DMS153 treated with DMSO at 0.1 percent for 48 hours (cell line): ENCODE results near the gene LRRC14B.
"Not testable (repeated sequence)": the region's sequence is repeated elsewhere in the genome, so short reads cannot be mapped to it uniquely, and the experiment has no call there.

Experiments used
- DNase-seq: peaks from one replicate; lab custom pipeline; 2025; ENCODE audit not compliant: unreplicated experiment; lab: John Stamatoyannopoulos, UW

LRRC14B gene

DNA sequence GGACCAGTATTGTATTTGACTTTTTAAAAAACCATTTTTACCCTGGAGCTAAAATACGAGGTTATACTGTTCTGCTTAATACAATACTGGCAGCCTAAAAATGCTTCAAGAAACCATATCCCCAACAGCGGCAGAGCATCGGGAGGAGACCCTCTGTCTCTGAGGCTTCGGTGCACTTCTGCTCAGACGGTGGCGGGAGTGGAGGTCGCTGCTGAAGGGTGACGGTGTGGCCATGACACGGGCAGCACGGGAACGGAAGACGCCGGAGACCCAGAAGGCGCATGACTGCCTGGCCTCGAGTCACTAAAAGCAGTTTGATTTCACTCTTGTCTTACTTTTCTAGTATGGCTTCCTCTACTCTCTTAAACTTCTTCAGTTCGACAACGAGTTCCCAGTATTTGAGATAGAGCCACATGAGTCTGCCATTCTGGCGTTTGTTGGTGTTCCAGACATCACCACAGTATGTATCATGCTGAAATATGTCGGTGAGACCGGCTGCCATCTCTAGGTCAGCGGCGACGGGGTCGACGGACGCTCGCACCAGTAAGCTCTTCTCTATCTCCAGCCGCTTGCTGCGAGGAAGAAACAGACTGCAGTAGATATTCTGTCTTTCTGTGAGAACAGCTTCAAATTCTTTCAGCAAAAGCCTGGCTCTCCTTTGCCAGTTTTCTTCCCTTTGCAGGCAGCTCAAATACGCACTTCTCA lies 13.8 kb downstream of the LRRC14B start:
- no peak for DNase-seq

DNA sequence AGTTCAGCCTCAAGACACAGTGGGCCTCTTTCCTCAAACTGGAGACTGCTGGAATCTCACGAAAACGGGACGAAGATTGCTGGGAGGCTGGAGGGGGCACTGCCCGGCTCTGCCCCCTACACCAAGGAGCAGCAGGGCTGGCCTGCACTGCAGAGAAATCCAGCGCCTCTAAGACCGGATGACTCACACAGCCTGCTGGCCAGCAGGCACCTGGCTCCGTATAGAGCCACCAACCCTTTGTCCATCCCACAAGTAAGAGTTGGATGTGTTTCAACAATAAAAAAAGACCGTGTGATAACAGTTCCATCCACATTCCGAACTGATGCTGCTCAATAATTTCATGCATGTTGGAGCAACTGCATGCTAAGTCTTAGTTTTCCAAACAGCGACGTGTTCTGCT lies 15.1 kb downstream of the LRRC14B start:
- DNase-seq = no peak

DNA sequence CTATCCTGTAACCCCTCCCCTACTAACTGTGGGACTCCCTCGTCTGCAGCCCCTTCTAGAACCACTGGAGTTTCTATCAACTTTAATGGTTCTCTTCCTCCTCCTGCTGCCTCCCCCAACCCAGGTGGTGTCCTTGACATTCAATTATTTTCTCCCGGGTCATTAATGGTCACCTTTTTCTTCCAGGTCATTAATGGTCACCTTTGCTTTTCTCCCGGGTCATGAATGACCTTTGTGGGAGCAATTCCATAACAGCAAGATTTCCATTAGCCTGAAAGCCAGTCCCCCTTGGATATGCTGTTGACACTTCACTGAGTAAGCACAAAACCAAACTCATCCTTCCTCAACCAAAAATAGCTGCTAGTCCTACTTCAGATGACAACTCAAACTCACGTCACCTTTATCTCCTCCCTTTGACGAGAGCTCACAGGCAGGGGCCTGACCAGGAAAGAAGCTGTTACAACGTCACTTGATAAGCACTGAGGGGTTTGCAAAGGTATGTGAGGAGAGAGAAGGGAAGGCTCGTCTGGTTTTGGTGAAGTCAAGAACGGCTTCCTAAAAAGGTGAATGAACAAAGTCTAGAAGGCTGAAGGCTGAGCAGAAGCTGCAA lies 15.7 kb downstream of the LRRC14B start:
- DNase-seq = no peak

GRCh38 chr5:207599-207998 lies 16.3 kb downstream of the LRRC14B start:
- DNase-seq = no peak

- DNase-seq = no peak
Measured at GRCh38 chr5:208449-209114, 17.3 kb downstream of the LRRC14B start.

- no peak for DNase-seq
Measured at GRCh38 chr5:213803-214395, 22.6 kb downstream of the LRRC14B start.

- not testable (repeated sequence) for DNase-seq
Measured at GRCh38 chr5:215256-215655, 24.0 kb downstream of the LRRC14B start.

- not testable (repeated sequence) for DNase-seq
Measured at GRCh38 chr5:216076-216475, 24.8 kb downstream of the LRRC14B start.

GRCh38 chr5:217494-218456 lies 26.5 kb downstream of the LRRC14B start, which contains the start of the genes CCDC127 and SDHA:
CCDC127 (minus strand) TSS chr5:218153; CDS start chr5:216849, 1,304 bp downstream.
SDHA (plus strand) TSS chr5:218320; CDS start chr5:218356, 36 bp downstream.
- DNase-seq = peak; percentile 98

GRCh38 chr5:218457-219291 lies 27.4 kb downstream of the LRRC14B start:
- DNase-seq = peak; percentile 14

- DNase-seq = no peak
Measured at GRCh38 chr5:219460-219863, 28.2 kb downstream of the LRRC14B start.

GRCh38 chr5:219991-220390 lies 28.7 kb downstream of the LRRC14B start:
- DNase-seq = no peak

GRCh38 chr5:222951-223715 lies 31.8 kb downstream of the LRRC14B start:
- DNase-seq = not testable (repeated sequence)

DNA sequence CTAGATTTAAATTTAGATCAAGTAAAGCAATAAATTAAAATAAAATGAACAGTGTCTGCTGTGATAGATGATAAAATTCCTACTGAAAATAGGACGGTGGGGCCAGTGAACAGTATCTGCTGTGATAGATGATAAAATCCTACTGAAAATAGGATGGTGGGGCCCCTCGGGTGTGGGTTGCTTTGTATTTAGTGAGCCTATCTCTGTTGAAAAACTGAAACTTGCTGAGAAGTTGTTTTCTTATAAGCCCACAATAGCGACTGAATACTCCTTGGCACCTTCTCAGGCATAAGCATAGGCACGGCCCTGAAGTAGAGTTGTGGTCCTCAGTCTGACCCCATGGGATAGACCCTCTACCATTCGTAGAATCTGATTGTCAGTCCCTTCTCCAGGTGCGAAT lies 32.5 kb downstream of the LRRC14B start:
- no peak for DNase-seq

- DNase-seq = no peak
Measured at GRCh38 chr5:225334-225733, 34.0 kb downstream of the LRRC14B start.

GRCh38 chr5:227375-227774 lies 36.1 kb downstream of the LRRC14B start:
- DNase-seq = not testable (repeated sequence)

DNA sequence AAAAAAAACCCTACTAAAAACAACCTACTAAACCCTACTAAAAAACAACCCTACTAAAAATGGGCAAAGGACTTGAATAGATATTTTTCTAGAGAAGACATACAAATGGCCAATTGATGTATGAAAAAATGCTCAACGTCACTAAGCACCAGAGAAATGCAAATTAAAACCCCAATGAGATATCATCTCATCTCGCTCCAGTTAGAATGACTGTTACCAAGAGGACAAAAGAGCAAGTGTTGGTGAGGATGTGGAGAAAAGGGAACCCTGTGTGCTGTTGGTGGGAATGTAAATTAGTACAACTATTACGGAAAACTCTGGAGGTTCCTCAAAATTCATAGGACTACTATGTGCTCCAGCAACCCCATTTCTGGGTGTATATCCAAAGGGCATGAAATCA lies 37.6 kb downstream of the LRRC14B start:
- no peak for DNase-seq

DNA sequence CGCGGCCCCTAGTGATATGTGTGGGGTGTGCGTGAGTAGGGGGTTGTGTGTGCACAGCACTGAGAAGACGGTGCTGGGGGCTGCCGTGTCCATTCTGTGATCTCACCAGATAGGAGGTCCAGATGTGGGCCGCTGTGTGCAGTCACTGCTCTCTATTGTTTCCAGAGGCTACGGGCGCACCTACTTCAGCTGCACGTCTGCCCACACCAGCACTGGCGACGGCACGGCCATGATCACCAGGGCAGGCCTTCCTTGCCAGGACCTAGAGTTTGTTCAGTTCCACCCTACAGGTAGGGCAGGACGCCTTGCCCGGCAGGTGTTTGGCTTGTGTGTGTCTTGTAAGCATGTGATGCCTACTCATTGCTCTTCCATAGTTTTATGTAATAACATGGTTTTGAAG lies 39.4 kb downstream of the LRRC14B start:
- DNase-seq = no peak

DNA sequence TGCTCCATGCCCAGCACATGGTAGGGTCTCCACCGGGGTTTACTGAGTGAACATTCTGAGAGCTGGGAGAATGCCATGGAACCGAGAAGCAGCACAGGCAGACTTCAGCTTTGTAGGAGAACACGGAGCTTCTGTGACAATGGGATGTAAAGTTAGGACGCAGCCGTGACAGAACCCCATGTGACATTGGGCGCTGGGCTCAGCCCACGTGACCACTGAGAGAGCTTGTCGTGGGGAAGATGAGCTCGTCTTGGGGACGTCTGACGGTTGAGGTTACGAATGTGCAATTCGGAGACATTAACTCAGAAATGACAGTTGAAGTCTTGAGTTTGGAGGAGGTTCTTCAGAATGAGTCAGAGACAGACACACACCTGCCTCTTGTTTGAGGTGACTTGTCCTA lies 40.4 kb downstream of the LRRC14B start:
- DNase-seq = no peak
